Measurements from ENCODE around the gene PRM1. TPM values are rescaled to one million over a fixed set of nuclear protein-coding genes. Genes with fewer than 3 reads are reported as not detected.

The PRM1 gene
- total RNA-seq, 1 experiment from 2014 or later = 0.48 TPM

DNA sequence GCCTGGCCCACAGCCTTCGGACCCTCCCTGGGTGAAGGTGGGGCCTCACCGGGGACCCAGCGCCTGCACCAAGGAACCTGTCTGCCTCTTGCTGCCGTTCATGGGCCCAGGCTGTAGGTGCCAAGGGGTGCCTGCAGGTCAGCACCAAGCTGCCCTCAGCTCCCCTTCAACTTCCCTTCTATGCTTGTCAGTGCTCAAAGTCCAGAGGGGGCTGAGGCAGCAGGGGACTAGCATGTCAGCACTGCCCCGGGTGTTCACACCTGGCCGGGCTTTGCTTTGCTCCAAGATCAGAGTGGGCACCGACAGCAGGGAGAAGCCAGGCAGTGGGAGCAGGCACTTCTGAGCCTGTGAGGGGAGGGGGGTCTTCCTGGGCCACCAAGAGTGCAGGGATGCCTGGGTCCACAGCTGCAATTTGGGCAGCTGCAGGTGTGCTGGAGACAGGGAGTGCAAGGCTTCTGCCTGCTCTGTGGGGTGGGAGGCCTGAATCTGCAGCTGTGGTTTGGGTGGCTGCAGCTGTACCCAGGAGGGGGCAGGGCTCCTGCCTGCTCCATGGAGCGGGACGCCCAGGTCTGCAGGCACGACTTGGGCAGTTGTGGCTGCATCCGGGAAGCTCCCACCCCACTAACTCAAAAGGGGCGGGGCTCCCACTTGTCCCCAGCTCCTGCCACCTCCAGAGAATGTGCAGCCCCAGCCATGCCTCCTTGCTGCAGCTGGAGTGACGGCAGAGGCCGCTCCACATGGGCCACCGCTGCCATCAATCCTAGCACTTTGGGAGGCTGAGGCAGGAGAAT is 27.6 kb upstream of the PRM1 start:
- Mint-ChIP-seq H3K36me3 (no peaks in the 10 kb centered on the region), H3K27me3 (ENCODE audit: low read depth) (no peaks in the 10 kb centered on the region), H3K4me3 (no peak overlapping the region), H3K4me1 (peaks cover 52% of the 10 kb centered on the region), H3K9me3 (peaks cover 4% of the 10 kb centered on the region; the same call in 1 of the 2 replicates), H3K27ac (no peak overlapping the region)
- TF ChIP-seq ZNF219 (CRISPR knock-in tag; IDR thresholded peaks at IDR 0.05; ENCODE audit: borderline replicate concordance) (no peak), ZNF121 (CRISPR knock-in tag; IDR thresholded peaks at IDR 0.05) (peak; percentile 13; the same call in 1 of the 2 replicates), FOXK1 (CRISPR knock-in tag; IDR thresholded peaks at IDR 0.05) (0 out of 2 replicates have a peak, but pooled peaks have one; percentile 29)
- peak; percentile 41 for DNase-seq (ENCODE audit: low spot score)
- ATAC-seq = peak; percentile 65
- POLR2A ChIA-PET = interaction anchor here (0.6 to 1.7 kb wide), 5 partner anchors 10 to 52 kb away, joined by 3 to 5 read pairs (median 3); partner anchors contain the start of gene SOCS1
- CTCF ChIA-PET = interaction anchor here (0.6 to 2.4 kb wide), 6 partner anchors 11 to 63 kb away, joined by 3 to 13 read pairs (median 4); partner anchors contain the start of gene SOCS1

DNA sequence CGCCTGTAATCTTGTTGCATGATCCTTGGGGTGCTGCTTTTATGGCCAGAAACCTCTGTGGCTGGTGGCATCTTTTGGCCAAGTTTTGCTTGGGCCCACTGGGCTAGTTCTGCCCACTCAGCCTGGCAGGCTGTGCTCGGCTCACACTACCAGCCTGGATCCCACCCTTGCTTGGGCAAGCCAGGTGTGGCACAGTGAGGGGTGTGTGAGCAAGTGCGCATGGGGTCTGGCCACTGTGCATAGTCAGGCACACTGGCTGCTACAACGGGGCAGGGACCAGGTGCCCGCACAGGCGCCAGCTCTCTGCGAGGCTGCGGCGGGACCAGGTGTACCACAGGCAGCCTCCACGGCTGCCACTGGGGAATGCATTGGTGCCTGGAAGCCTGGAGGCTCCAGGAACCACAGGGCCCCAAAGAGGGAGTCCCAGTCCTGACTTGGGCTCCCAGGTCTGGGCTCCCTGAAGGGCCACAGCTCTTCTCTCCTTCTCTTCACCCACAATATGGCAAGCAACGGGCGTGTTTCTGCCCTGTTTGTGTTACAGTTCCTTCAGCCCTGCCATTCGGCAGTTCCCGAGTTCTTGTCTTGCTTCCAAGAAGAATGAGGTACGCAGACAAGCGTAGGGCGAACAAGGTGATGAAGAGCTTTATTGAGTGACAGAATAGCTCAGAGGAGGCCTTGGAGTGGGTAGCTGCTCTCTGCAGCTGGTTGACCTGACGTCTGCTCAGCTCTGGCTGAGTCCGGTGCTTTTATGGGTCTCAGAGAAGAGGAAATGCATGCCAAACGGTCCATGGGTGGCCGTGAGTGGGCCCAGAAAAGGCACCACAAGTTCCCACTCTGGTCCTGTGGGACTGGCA is 26.7 kb upstream of the PRM1 start:
- Mint-ChIP-seq H3K4me1 (peaks cover 51% of the 10 kb centered on the region), H3K27me3 (ENCODE audit: low read depth) (no peaks in the 10 kb centered on the region), H3K27ac (peak overlapping the region; percentile 86; the same call in 1 of the 2 replicates), H3K9me3 (peaks cover 4% of the 10 kb centered on the region; the same call in 1 of the 2 replicates), H3K4me3 (no peak overlapping the region), H3K36me3 (no peaks in the 10 kb centered on the region)
- TF ChIP-seq NFYB (CRISPR knock-in tag; conservative IDR thresholded peaks at IDR 0.05; ENCODE audit: low read depth) = no peak
- TF ChIP-seq ZNF121 (CRISPR knock-in tag; IDR thresholded peaks at IDR 0.05) = peak; percentile 56; the same call in 1 of the 2 replicates
- DNase-seq (ENCODE audit: low spot score) = no peak
- POLR2A ChIA-PET = interaction anchor here (1.0 to 1.7 kb wide), 3 partner anchors 24 to 52 kb away, joined by 3 to 5 read pairs (median 3); partner anchors contain the start of gene SOCS1
- ATAC-seq = no peak
- CTCF ChIA-PET = interaction anchor here (0.6 to 2.4 kb wide), 6 partner anchors 10 to 64 kb away, joined by 3 to 13 read pairs (median 4); partner anchors contain the start of gene SOCS1

DNA sequence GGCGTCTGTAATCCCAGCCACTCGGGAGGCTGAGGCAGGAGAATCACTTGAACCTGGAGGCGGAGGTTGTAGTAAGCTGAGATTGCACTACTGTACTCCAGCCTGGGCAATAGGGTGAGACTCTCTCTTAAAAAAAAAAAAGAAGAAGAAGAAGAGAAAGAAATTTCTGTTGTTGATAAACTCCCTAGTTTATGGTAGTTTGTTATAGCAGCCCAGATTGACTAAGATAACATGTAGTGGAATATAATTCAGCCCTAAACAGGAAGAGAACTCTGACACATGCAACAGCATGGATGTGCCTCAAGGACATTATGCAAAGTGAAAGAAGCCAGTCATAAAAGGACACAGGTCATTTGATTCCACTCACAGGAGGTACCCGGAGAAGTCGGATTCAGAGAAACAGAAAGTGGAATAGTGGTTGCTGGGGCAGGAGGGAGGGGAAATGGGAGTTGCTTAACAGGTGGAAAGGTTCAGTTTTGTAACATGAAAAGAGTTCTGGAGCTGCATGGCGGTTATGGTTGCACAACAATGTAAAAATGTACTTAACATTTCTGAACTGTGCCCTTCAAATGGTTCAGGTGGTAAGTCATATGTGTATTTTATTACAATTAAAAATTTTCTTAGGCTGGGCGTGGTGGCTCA is 26.0 kb upstream of the PRM1 start:
- no peak for DNase-seq (ENCODE audit: low spot score)
- H3K27me3 Mint-ChIP-seq (ENCODE audit: low read depth) = no peaks in the 10 kb centered on the region
- no peak for ATAC-seq
- peaks cover 45% of the 10 kb centered on the region for H3K4me1 Mint-ChIP-seq
- ChIA-PET POLR2A (no interaction called here), CTCF (interaction anchor here (0.8 to 2.4 kb wide), 3 partner anchors 9 to 64 kb away, joined by 4 to 13 read pairs (median 5); partner anchors contain the start of gene SOCS1)
- no peak overlapping the region for H3K4me3 Mint-ChIP-seq
- TF ChIP-seq, protein P1, sequence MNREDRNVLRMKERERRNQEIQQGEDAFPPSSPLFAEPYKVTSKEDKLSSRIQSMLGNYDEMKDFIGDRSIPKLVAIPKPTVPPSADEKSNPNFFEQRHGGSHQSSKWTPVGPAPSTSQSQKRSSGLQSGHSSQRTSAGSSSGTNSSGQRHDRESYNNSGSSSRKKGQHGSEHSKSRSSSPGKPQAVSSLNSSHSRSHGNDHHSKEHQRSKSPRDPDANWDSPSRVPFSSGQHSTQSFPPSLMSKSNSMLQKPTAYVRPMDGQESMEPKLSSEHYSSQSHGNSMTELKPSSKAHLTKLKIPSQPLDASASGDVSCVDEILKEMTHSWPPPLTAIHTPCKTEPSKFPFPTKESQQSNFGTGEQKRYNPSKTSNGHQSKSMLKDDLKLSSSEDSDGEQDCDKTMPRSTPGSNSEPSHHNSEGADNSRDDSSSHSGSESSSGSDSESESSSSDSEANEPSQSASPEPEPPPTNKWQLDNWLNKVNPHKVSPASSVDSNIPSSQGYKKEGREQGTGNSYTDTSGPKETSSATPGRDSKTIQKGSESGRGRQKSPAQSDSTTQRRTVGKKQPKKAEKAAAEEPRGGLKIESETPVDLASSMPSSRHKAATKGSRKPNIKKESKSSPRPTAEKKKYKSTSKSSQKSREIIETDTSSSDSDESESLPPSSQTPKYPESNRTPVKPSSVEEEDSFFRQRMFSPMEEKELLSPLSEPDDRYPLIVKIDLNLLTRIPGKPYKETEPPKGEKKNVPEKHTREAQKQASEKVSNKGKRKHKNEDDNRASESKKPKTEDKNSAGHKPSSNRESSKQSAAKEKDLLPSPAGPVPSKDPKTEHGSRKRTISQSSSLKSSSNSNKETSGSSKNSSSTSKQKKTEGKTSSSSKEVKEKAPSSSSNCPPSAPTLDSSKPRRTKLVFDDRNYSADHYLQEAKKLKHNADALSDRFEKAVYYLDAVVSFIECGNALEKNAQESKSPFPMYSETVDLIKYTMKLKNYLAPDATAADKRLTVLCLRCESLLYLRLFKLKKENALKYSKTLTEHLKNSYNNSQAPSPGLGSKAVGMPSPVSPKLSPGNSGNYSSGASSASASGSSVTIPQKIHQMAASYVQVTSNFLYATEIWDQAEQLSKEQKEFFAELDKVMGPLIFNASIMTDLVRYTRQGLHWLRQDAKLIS (CRISPR knock-in tag; IDR thresholded peaks at IDR 0.05; ENCODE audit: borderline replicate concordance) = no peak
- TF ChIP-seq GABPB1 (CRISPR knock-in tag; IDR thresholded peaks at IDR 0.05) (0 out of 2 replicates have a peak, but pooled peaks have one; percentile 34), JAZF1 (CRISPR knock-in tag; IDR thresholded peaks at IDR 0.05) (no peak)
- TF ChIP-seq, protein P2, sequence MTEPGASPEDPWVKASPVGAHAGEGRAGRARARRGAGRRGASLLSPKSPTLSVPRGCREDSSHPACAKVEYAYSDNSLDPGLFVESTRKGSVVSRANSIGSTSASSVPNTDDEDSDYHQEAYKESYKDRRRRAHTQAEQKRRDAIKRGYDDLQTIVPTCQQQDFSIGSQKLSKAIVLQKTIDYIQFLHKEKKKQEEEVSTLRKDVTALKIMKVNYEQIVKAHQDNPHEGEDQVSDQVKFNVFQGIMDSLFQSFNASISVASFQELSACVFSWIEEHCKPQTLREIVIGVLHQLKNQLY (CRISPR knock-in tag; IDR thresholded peaks at IDR 0.05) = no peak
- no peaks in the 10 kb centered on the region for H3K36me3 Mint-ChIP-seq
- H3K27ac Mint-ChIP-seq = peak overlapping the region; percentile 82
- H3K9me3 Mint-ChIP-seq = peaks cover 4% of the 10 kb centered on the region; the same call in 1 of the 2 replicates

DNA sequence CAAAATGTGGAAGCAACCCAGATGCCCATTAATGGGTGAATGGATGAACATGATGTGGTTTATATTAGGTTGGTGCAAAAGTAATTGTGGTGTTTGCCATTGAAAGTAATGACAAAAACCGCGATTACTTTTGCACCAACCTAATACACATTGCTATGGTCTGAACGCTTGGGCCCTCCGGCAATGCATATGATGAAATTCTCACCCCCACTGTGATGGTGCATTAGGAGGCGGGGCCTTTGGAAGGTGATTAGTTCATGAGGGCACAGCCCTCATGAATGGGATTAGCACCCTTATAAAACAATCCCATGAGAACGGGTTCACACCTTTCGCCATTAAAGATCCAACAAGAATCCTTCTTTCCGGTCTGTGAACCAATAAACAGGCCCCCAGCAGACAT is 25.3 kb upstream of the PRM1 start:
- Mint-ChIP-seq H3K4me1 (peaks cover 45% of the 10 kb centered on the region), H3K9me3 (peaks cover 4% of the 10 kb centered on the region; the same call in 1 of the 2 replicates), H3K27ac (0 out of 2 replicates have a peak overlapping the region, but pooled peaks have one; percentile 20), H3K36me3 (no peaks in the 10 kb centered on the region), H3K27me3 (ENCODE audit: low read depth) (no peaks in the 10 kb centered on the region), H3K4me3 (no peak overlapping the region)
- ATAC-seq = no peak
- ChIA-PET POLR2A (no interaction called here), CTCF (no interaction called here)
- DNase-seq (ENCODE audit: low spot score) = no peak
- no peak for TF ChIP-seq CREB1 (CRISPR knock-in tag; IDR thresholded peaks at IDR 0.05)
- TF ChIP-seq ZNF232 (CRISPR knock-in tag; IDR thresholded peaks at IDR 0.05) = no peak
- TF ChIP-seq RELA (CRISPR knock-in tag; IDR thresholded peaks at IDR 0.05; ENCODE audit: borderline replicate concordance) = no peak
- no peak for TF ChIP-seq CREM (CRISPR knock-in tag; IDR thresholded peaks at IDR 0.05)
- TF ChIP-seq, protein P3, sequence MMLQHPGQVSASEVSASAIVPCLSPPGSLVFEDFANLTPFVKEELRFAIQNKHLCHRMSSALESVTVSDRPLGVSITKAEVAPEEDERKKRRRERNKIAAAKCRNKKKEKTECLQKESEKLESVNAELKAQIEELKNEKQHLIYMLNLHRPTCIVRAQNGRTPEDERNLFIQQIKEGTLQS (CRISPR knock-in tag; conservative IDR thresholded peaks at IDR 0.05) = no peak
- TF ChIP-seq NR1H2 (CRISPR knock-in tag; IDR thresholded peaks at IDR 0.05) = no peak
- TF ChIP-seq, protein P4, sequence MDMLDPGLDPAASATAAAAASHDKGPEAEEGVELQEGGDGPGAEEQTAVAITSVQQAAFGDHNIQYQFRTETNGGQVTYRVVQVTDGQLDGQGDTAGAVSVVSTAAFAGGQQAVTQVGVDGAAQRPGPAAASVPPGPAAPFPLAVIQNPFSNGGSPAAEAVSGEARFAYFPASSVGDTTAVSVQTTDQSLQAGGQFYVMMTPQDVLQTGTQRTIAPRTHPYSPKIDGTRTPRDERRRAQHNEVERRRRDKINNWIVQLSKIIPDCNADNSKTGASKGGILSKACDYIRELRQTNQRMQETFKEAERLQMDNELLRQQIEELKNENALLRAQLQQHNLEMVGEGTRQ (CRISPR knock-in tag; IDR thresholded peaks at IDR 0.05) = no peak
- TF ChIP-seq, protein P5, sequence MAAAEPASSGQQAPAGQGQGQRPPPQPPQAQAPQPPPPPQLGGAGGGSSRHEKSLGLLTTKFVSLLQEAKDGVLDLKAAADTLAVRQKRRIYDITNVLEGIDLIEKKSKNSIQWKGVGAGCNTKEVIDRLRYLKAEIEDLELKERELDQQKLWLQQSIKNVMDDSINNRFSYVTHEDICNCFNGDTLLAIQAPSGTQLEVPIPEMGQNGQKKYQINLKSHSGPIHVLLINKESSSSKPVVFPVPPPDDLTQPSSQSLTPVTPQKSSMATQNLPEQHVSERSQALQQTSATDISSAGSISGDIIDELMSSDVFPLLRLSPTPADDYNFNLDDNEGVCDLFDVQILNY (CRISPR knock-in tag; IDR thresholded peaks at IDR 0.05) = no peak
- no peak for TF ChIP-seq ZNF317 (CRISPR knock-in tag; IDR thresholded peaks at IDR 0.05; ENCODE audit: borderline replicate concordance, low read depth)
- no peak for TF ChIP-seq TCF7 (CRISPR knock-in tag; IDR thresholded peaks at IDR 0.05; ENCODE audit: low read depth)

All from WTC11 (cell line).